ENCODE data around the gene MIS18BP1. TPM values are rescaled to one million over a fixed set of nuclear protein-coding genes. Genes with fewer than 3 reads are reported as not detected.

Gene MIS18BP1
- total RNA-seq, 4 donors from 2014 or later: 4.7 to 7.0 (median 6.1) TPM

DNA sequence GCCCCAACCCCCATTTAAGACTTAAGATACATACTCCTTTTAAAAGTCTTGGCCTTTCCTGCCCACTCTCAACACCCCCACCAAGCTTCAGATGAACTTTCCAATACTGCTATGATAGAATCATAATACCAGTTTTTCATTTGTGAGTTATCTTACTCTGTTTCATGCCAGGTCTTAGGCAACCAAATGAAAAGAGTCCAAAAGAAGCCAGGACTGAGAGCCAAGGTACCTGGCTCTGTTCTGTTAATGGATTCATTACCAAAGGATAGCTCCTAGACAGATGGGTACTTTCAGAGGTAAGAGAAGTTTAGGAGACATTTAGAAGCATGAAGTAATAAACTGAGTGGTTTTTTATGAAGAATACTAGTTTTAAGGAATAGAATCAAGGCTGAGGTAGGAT is 83.1 kb downstream of the MIS18BP1 start:
- H3K4me1 ChIP-seq: no peaks in the 10 kb centered on the region
- DNase-seq (no peak), ATAC-seq (no peak)
- H3K9me3 ChIP-seq: no peaks in the 10 kb centered on the region
- peaks cover 0 to 19% of the 10 kb centered on the region in 2 donors for H3K36me3 ChIP-seq
- TF ChIP-seq, protein P1, sequence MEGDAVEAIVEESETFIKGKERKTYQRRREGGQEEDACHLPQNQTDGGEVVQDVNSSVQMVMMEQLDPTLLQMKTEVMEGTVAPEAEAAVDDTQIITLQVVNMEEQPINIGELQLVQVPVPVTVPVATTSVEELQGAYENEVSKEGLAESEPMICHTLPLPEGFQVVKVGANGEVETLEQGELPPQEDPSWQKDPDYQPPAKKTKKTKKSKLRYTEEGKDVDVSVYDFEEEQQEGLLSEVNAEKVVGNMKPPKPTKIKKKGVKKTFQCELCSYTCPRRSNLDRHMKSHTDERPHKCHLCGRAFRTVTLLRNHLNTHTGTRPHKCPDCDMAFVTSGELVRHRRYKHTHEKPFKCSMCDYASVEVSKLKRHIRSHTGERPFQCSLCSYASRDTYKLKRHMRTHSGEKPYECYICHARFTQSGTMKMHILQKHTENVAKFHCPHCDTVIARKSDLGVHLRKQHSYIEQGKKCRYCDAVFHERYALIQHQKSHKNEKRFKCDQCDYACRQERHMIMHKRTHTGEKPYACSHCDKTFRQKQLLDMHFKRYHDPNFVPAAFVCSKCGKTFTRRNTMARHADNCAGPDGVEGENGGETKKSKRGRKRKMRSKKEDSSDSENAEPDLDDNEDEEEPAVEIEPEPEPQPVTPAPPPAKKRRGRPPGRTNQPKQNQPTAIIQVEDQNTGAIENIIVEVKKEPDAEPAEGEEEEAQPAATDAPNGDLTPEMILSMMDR (IDR thresholded peaks at IDR 0.05 in 4 of 5, conservative IDR thresholded peaks at IDR 0.05 in 1 of 5): no peak
- no peak for TF ChIP-seq POLR2A (IDR thresholded peaks at IDR 0.05)
- H3K4me3 ChIP-seq: no peak overlapping the region
- intact Hi-C loops (cut with DNase I; ENCODE audit: low total_unique reads): no loop called here
- no peak overlapping the region for H3K27ac ChIP-seq
- no peaks in the 10 kb centered on the region for H3K27me3 ChIP-seq
- in situ Hi-C loops (cut with MboI; ENCODE audit: low sequenced_read_pairs in 4 of 4): no loop called here

DNA sequence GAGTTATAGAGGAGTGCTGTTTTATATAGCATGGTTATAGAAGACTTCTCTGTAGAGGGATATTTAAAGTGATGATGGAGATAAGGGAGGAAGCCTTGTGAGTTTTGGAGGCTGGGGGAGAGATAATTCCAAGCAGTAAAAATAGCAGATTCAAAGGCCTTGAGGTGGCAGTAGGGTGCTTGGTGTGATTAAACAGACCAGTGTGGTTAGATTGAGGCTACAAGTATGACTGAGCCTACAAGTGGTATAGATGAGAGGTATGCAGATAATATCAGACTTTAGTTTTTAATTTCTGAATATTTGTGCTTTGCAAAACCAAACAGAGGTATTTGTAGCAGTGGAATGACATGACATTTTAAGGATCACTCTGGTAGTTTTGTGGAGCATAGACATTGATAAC is 96.9 kb downstream of the MIS18BP1 start:
- in situ Hi-C loops (cut with MboI; ENCODE audit: low sequenced_read_pairs in 4 of 4): no loop called here
- no peaks in the 10 kb centered on the region for H3K36me3 ChIP-seq
- no peak overlapping the region for H3K4me3 ChIP-seq
- H3K27me3 ChIP-seq: no peaks in the 10 kb centered on the region
- DNase-seq (no peak), ATAC-seq (no peak)
- intact Hi-C loops (cut with DNase I; ENCODE audit: low total_unique reads): no loop called here
- TF ChIP-seq, protein P1 (IDR thresholded peaks at IDR 0.05 in 4 of 5, conservative IDR thresholded peaks at IDR 0.05 in 1 of 5): no peak
- no peak for TF ChIP-seq POLR2A (IDR thresholded peaks at IDR 0.05)
- H3K9me3 ChIP-seq: no peaks in the 10 kb centered on the region
- H3K4me1 ChIP-seq: no peaks in the 10 kb centered on the region
- H3K27ac ChIP-seq: no peak overlapping the region

Other genes starting within 250 kb of the MIS18BP1 start
- gene PRPF39, start 169.1 kb downstream of the MIS18BP1 start, total RNA-seq: 10 to 100 TPM; 11.9 to 22.7 (median 13.7) TPM
- 100 to 1,000 TPM in 2 of 4 donors, 10 to 100 TPM in 2; 77.5 to 111 (median 94.6) TPM for gene FKBP3, start 118.7 kb downstream of the MIS18BP1 start, total RNA-seq
- 1 to 10 TPM; 2.1 to 3.9 (median 2.9) TPM for gene FANCM, start 117.3 kb downstream of the MIS18BP1 start, total RNA-seq

All from gastrocnemius medialis (tissue), 4 donors.